ENCODE data around the gene INKA1. TPM values are rescaled to one million over a fixed set of nuclear protein-coding genes. Genes with fewer than 3 reads are reported as not detected.

Gene INKA1
- total and polyA plus RNA-seq, 9 of the 15 experiments (the other 6 are each of a cell fraction or from before 2014, with no cell fraction given): 0.55 to 13.9 (median 6.7) TPM

DNA sequence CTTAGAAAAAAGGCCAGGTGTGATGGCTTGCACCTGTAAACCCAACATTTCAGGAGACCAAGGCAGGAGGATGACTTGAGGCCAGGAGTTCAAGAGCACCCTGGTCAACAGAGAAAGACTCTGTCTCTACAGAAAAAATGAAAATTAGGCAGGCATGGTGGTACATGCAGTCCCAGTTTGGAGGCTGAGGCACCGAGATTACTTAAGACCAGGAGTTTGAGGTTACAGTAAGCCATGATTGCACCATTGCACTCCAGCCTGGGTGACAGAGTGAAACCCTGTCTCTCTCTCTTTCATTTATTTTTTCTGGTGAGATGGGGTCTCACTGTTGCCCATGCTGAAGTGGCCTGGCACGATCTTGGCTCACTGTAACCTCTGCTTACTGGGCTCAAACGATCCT lies 41.4 kb upstream of the INKA1 start:
- no peak for TF ChIP-seq GABPB2 (CRISPR knock-in tag; conservative IDR thresholded peaks at IDR 0.05)
- ChIA-PET CTCF (ENCODE audit: low intra/inter-chr PET ratio) (no interaction called here), POLR2A (no interaction called here)
- Histone ChIP-seq H3K36me3 (ENCODE audit: control insufficient read depth, insufficient read depth, low read length) (0 out of 3 replicates have a peak, but pooled peaks cover 7% of the 10 kb centered on the region), H3K4me3 (no peak overlapping the region), H3K27ac (ENCODE audit: extremely low read depth, low read depth, low read length) (no peak overlapping the region), H3K27me3 (ENCODE audit: control insufficient read depth in 2 of 2, insufficient read depth in 2 of 2, low read length in 2 of 2) (no peaks in the 10 kb centered on the region), H3K9me1 (ENCODE audit: control insufficient read depth, insufficient read depth, low read length) (peaks cover 2% of the 10 kb centered on the region), H3K79me2 (ENCODE audit: control insufficient read depth, insufficient read depth, low read length) (peaks cover 62% of the 10 kb centered on the region), H3K9ac (ENCODE audit: insufficient read depth in 1 of 2, low read depth in 2 of 2, low read length in 2 of 2) (no peak overlapping the region), H2AFZ (ENCODE audit: low read depth, low read length) (no peak overlapping the region), H4K20me1 (replicated peaks; ENCODE audit: control insufficient read depth, insufficient read depth, low read length) (0 out of 2 replicates have a peak, but pooled peaks cover 6% of the 10 kb centered on the region), H3K4me1 (replicated peaks in 1 of 2; ENCODE audit: control insufficient read depth in 2 of 2, insufficient read depth in 2 of 2, low read length in 2 of 2) (no peaks in the 10 kb centered on the region; a peak in 2 of 5 replicates), H3K9me3 (replicated peaks; ENCODE audit: control insufficient read depth, insufficient read depth, low read depth, low read length) (no peaks in the 10 kb centered on the region), H3K4me2 (ENCODE audit: insufficient read depth, low read length) (no peak overlapping the region)
- FAIRE-seq: no peak
- intact Hi-C loops (cut with micrococcal nuclease) (no loop called here), in situ Hi-C loops (cut with MboI) (no loop called here)
- no TSS peak for BruUV-seq (replicated peaks)
- no peak for ATAC-seq
- DNase-seq (ENCODE audit: extremely low read depth in 1 of 4, low spot score in 3 of 4): no peak
- 79% methylated on average over 3 of the region's 3 CpGs for WGBS (ENCODE audit: insufficient coverage, low coverage, missing lambda C conversion rate)

DNA sequence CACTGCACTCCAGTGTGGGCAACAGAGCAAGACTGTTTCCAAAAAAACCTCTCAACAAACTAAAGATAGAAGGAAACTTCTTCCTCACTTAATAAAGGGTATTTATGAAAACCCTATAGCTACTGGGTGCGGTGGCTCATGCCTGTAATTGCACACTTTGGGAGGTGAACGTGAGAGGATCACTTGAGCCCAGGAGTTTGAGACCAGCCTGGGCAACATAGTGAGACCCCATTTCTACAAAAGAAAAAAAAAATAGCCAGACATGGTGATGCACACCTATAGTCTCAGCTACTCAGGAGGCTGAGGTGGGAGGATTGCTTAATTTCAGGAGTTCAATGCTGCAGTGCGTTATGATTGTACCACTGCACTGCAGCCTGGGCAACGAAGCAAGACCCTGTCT lies 39.1 kb upstream of the INKA1 start:
- WGBS (ENCODE audit: insufficient coverage, low coverage, missing lambda C conversion rate): 98% methylated on average over 4 of the region's 4 CpGs
- Histone ChIP-seq H3K4me3 (no peak overlapping the region), H3K27ac (ENCODE audit: extremely low read depth, low read depth, low read length) (no peak overlapping the region), H3K4me2 (ENCODE audit: insufficient read depth, low read length) (no peak overlapping the region), H2AFZ (ENCODE audit: low read depth, low read length) (no peak overlapping the region), H3K27me3 (ENCODE audit: control insufficient read depth in 2 of 2, insufficient read depth in 2 of 2, low read length in 2 of 2) (no peaks in the 10 kb centered on the region), H3K9ac (ENCODE audit: insufficient read depth in 1 of 2, low read depth in 2 of 2, low read length in 2 of 2) (no peak overlapping the region), H3K4me1 (replicated peaks in 1 of 2; ENCODE audit: control insufficient read depth in 2 of 2, insufficient read depth in 2 of 2, low read length in 2 of 2) (no peaks in the 10 kb centered on the region; a peak in 1 of 5 replicates), H3K36me3 (ENCODE audit: control insufficient read depth, insufficient read depth, low read length) (0 out of 3 replicates have a peak, but pooled peaks cover 7% of the 10 kb centered on the region), H3K79me2 (ENCODE audit: control insufficient read depth, insufficient read depth, low read length) (peaks cover 59% of the 10 kb centered on the region), H3K9me3 (replicated peaks; ENCODE audit: control insufficient read depth, insufficient read depth, low read depth, low read length) (no peaks in the 10 kb centered on the region), H4K20me1 (replicated peaks; ENCODE audit: control insufficient read depth, insufficient read depth, low read length) (no peaks in the 10 kb centered on the region), H3K9me1 (ENCODE audit: control insufficient read depth, insufficient read depth, low read length) (peaks cover 2% of the 10 kb centered on the region)
- POLR2A ChIA-PET: no interaction called here
- in situ Hi-C loops (cut with MboI): no loop called here
- DNase-seq (ENCODE audit: extremely low read depth in 1 of 4, low spot score in 3 of 4): no peak
- ATAC-seq: no peak
- intact Hi-C loops (cut with micrococcal nuclease): no loop called here
- BruUV-seq (replicated peaks): no TSS peak
- FAIRE-seq: no peak
- TF ChIP-seq ZNF121 (CRISPR knock-in tag; conservative IDR thresholded peaks at IDR 0.05): peak; percentile 70
- no peak for TF ChIP-seq CAMTA2 (CRISPR knock-in tag; conservative IDR thresholded peaks at IDR 0.05)
- no peak for TF ChIP-seq EP300 (IDR thresholded peaks at IDR 0.05; ENCODE audit: low read length)
- TF ChIP-seq, protein P1, sequence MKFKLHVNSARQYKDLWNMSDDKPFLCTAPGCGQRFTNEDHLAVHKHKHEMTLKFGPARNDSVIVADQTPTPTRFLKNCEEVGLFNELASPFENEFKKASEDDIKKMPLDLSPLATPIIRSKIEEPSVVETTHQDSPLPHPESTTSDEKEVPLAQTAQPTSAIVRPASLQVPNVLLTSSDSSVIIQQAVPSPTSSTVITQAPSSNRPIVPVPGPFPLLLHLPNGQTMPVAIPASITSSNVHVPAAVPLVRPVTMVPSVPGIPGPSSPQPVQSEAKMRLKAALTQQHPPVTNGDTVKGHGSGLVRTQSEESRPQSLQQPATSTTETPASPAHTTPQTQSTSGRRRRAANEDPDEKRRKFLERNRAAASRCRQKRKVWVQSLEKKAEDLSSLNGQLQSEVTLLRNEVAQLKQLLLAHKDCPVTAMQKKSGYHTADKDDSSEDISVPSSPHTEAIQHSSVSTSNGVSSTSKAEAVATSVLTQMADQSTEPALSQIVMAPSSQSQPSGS (CRISPR knock-in tag; IDR thresholded peaks at IDR 0.05): no peak
- TF ChIP-seq, protein P2, sequence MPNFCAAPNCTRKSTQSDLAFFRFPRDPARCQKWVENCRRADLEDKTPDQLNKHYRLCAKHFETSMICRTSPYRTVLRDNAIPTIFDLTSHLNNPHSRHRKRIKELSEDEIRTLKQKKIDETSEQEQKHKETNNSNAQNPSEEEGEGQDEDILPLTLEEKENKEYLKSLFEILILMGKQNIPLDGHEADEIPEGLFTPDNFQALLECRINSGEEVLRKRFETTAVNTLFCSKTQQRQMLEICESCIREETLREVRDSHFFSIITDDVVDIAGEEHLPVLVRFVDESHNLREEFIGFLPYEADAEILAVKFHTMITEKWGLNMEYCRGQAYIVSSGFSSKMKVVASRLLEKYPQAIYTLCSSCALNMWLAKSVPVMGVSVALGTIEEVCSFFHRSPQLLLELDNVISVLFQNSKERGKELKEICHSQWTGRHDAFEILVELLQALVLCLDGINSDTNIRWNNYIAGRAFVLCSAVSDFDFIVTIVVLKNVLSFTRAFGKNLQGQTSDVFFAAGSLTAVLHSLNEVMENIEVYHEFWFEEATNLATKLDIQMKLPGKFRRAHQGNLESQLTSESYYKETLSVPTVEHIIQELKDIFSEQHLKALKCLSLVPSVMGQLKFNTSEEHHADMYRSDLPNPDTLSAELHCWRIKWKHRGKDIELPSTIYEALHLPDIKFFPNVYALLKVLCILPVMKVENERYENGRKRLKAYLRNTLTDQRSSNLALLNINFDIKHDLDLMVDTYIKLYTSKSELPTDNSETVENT (CRISPR knock-in tag; IDR thresholded peaks at IDR 0.05): no peak
- TF ChIP-seq SLC30A9 (CRISPR knock-in tag; IDR thresholded peaks at IDR 0.05): no peak
- CTCF ChIA-PET (ENCODE audit: low intra/inter-chr PET ratio): no interaction called here

Data from K562 (cell line).